Heart left ventricle (tissue), 16 donors: ENCODE results near the gene HMCN2. TPM values are rescaled to one million over a fixed set of nuclear protein-coding genes. Genes with fewer than 3 reads are reported as not detected.

Experiments used
- ATAC-seq, 4 donors: fragments of 200-7000 bp; cut with Tn5 transposase; one replicate each; pipeline ENCODE4 v1.9.1; 2020 to 2022; ENCODE audit warnings: moderate library complexity in 4 of 4, mild to moderate bottlenecking in 3 of 4, moderate number of reproducible peaks in 1 of 4
- DNase-seq, 5 donors: peaks; one replicate each; pipeline ENCODE4 v3.0.0-alpha.2; 2020
- H3K27ac ChIP-seq, 12 donors: fragments of 200-600 bp; sonication (generic) in 4 of 12; one replicate each; pipeline versions ENCODE4 v1.5.0 to v1.8.0; 2016 to 2022; ENCODE audit warnings: mild to moderate bottlenecking in 2 of 12
- H3K27me3 ChIP-seq, 9 donors: fragments of 200-600 bp; sonication (generic) in 2 of 9; one replicate each; pipeline versions ENCODE4 v1.5.1 to v1.8.0; 2016 to 2022; ENCODE audit warnings: mild to moderate bottlenecking in 3 of 9
- H3K36me3 ChIP-seq, 9 donors: fragments of 200-600 bp; sonication (generic) in 2 of 9; one replicate each; pipeline versions ENCODE4 v1.5.0 to v1.8.0; 2018 to 2022; ENCODE audit warnings: mild to moderate bottlenecking in 2 of 9
- H3K4me1 ChIP-seq, 12 donors: fragments of 200-600 bp; sonication (generic) in 4 of 12; one replicate each; pipeline versions ENCODE4 v1.5.0 to v1.8.0; 2016 to 2022; ENCODE audit warnings: mild to moderate bottlenecking in 3 of 12
- H3K4me3 ChIP-seq, 12 donors: fragments of 200-600 bp; sonication (generic) in 4 of 12; one replicate each; pipeline versions ENCODE4 v1.5.0 to v1.8.0; 2017 to 2022; ENCODE audit warnings: mild to moderate bottlenecking in 9 of 12, moderate library complexity in 4 of 12
- H3K9me3 ChIP-seq, 12 donors: fragments of 200-600 bp; sonication (generic) in 4 of 12; one replicate each; pipeline versions ENCODE4 v1.5.0 to v1.8.0; 2016 to 2022; ENCODE audit warnings: mild to moderate bottlenecking in 1 of 12
- CTCF ChIP-seq, 12 donors: fragments of 200-600 bp; sonication (generic) in 4 of 12; IDR thresholded peaks; one replicate each; pipeline versions ENCODE4 v1.5.0 to v1.8.0; 2018 to 2022; ENCODE audit warnings: antibody characterized with exemption in 12 of 12, mild to moderate bottlenecking in 5 of 12
- POLR2A ChIP-seq, 2 donors: fragments of 450-650 bp; IDR thresholded peaks; one replicate each; pipeline ENCODE4 v1.6.1; 2017; ENCODE audit warnings: antibody characterized with exemption in 2 of 2, mild to moderate bottlenecking in 2 of 2, moderate library complexity in 2 of 2
- WGBS, 4 donors: extraction: QIAGEN DNeasy Blood & Tissue Kit in 2 of 4; methylation state at CpG; one replicate each; pipeline versions ENCODE4 v1.1.5 to v1.1.7; 2013 to 2018; 5-methylcytosine and 5-hydroxymethylcytosine counted together
- intact Hi-C, 10 donors: fragments of 100-400 bp; cut with DNase I; formaldehyde crosslinking; loops; one replicate each; pipeline versions ENCODE4 v1.11.1 to v1.14.2; 2022
- polyA plus RNA-seq, 2 donors: library from polyadenylated mRNA; stranded (reverse); fragments of 200-250 nt; gene quantifications; one replicate each; pipeline ENCODE4 v1.2.3, GENCODE V29; 2013
- total RNA-seq, 9 donors: library from RNA; depleted of rRNA in 2 of 9; stranded (reverse); fragments of >200 nt in 2 of 9; fragmentation: NEBNext Ultra II Directional in 3 of 9; extraction: Animal tissue kit (Norgen Biotek cat#: 25700) in 3 of 9; gene quantifications; one replicate each; pipeline versions ENCODE4 v1.1.0 to v1.2.4, GENCODE V29; 2016 to 2023
- donor health status: ischemic (EF 13 %, LVEDD 7.1; RV severe dilation, severe dysfunction).
- donor health status: healthy with polysubstance abuse.
- donor health status: DM: no; HTN: yes; CAD: no.
- donor health status: DM: no; HTN: no; CAD: no.
- donor health status: ischemic (EF 25% LVEDD 6.9; RV normal size, moderate dysfunction).
- donor health status: ischemic (EF 25% LVEDD 5.7; RV mildly dilated, moderate dysfunction).
- donor health status: healthy.
- donor health status: DM: yes; HTN: yes; CAD: no.
- donor health status: ischemic (EF 35%, LVEDD 5.7; RV mildly dilated, moderate dysfunction).
- donor health status: nonischemic (EF 11% LVEDD 7.7; RV severe dilation, severe dysfunction).
- donor health status: DM: yes; HTN: yes; CAD: no.
- donor health status: PGD.
- donor health status: ischemic (EF 29% LVEDD 5.4; RV normal size, mild dysfunction).
- donor health status: nonischemic (EF 23%, LVEDD 6.1; RV moderate dilation, normal function).

Gene HMCN2
- total and polyA plus RNA-seq, 11 donors: 2.3 to 10.4 (median 4.3) TPM

DNA sequence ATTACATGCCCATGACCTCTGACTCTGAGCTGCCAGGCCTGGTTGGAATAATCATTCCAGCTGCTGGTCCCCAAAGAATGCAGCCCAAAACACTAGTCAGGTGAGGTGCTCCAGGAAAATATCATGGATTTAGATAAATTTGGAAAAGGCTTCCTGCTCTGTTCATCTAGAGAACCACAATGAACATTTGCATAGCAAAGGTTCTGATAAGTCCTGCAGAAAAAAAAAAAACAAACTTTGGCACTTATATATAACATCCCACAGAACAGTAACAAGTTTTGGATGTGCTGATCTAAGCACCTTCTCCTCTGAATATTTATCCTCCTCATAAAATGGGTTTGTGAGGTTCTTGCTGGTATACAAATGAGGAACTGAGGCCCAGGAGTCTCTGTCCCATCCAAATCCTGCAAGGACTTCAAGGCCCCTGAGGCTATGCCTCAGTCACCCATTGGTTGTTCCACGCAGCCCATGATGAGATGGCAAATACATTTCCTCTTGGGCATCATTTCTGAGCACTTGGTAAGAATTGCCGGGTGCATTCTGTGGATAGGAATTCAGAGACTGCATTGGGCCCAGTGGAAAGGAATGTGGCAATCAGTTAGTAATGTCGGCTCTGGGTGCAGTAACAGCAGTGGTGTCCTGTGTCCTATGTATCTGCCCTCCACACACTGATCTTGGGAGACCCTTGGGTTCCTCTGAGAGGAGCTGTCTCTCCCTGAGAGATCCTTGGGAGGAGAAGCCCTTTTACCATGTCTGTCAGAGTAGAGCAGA is 105.8 kb downstream of the HMCN2 start:
- Histone ChIP-seq H3K27me3 (no peaks in the 10 kb centered on the region), H3K4me1 (no peaks in the 10 kb centered on the region), H3K9me3 (no peaks in the 10 kb centered on the region), H3K4me3 (no peak overlapping the region), H3K27ac (no peak overlapping the region), H3K36me3 (peaks cover 0 to 22% (median 0%) of the 10 kb centered on the region in 9 donors)
- no peak for ATAC-seq
- 78 to 87% (median 79%) methylated on average over 3 of the region's 3 CpGs for WGBS, 4 donors
- no peak for DNase-seq
- TF ChIP-seq CTCF (IDR thresholded peaks at IDR 0.05) (no peak), POLR2A (IDR thresholded peaks at IDR 0.05) (no peak)
- intact Hi-C loops: no loop called here

GRCh38 chr9:130372057-130372456 is 106.5 kb downstream of the HMCN2 start:
- H3K4me1 ChIP-seq: no peaks in the 10 kb centered on the region
- H3K4me3 ChIP-seq: no peak overlapping the region
- TF ChIP-seq CTCF (IDR thresholded peaks at IDR 0.05) (no peak), POLR2A (IDR thresholded peaks at IDR 0.05) (no peak)
- no peak overlapping the region for H3K27ac ChIP-seq
- no peaks in the 10 kb centered on the region for H3K9me3 ChIP-seq
- no peaks in the 10 kb centered on the region for H3K27me3 ChIP-seq
- intact Hi-C loops: no loop called here
- H3K36me3 ChIP-seq: peaks cover 0 to 22% (median 0%) of the 10 kb centered on the region in 9 donors
- no peak for DNase-seq
- no peak for ATAC-seq
- 72 to 87% (median 83%) methylated on average over 7 of the region's 7 CpGs for WGBS, 4 donors

DNA sequence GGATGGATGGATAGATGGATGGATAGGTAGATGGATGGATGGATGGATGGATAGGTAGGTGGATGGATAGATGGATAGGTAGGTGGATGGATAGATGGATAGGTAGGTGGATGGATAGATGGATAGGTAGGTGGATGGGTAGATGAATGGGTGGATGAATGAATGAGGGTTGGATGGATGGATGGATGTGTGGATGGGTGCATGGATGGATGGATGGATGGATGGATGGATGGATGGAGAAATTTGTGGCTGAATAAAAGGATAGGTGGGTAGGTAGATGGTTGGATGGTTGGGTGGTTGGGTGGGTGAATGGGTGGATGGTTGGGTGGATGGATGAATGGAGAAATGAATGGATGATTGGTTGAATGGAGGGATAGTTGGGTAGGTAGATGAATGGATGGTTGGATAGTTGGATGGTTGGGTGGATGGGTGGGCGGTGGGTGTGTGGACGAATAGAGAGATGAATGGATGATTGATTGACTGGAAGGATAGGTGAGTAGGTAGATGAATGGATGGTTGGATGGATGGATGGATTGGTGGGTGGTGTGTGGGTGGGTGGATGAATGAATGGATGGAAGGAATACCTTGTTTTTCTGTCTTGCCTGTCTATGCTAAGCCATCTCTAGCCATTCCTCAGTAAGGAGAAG is 108.2 kb downstream of the HMCN2 start:
- WGBS, 4 donors: 85 to 96% (median 94%) methylated on average over 2 of the region's 2 CpGs
- no peak overlapping the region for H3K27ac ChIP-seq
- H3K9me3 ChIP-seq: no peaks in the 10 kb centered on the region
- H3K4me1 ChIP-seq: no peaks in the 10 kb centered on the region
- DNase-seq (no peak), ATAC-seq (no peak)
- H3K4me3 ChIP-seq: no peak overlapping the region
- no peak for TF ChIP-seq POLR2A (IDR thresholded peaks at IDR 0.05)
- no peak for TF ChIP-seq CTCF (IDR thresholded peaks at IDR 0.05)
- H3K27me3 ChIP-seq: no peaks in the 10 kb centered on the region
- intact Hi-C loops: no loop called here
- H3K36me3 ChIP-seq: peaks cover 0 to 22% (median 0%) of the 10 kb centered on the region in 9 donors

GRCh38 chr9:130377612-130378011 is 112.1 kb downstream of the HMCN2 start:
- ATAC-seq (no peak), DNase-seq (no peak)
- no peaks in the 10 kb centered on the region for H3K9me3 ChIP-seq
- peaks cover 0 to 13% (median 0%) of the 10 kb centered on the region in 9 donors for H3K36me3 ChIP-seq
- intact Hi-C loops: no loop called here
- H3K27me3 ChIP-seq: no peaks in the 10 kb centered on the region
- H3K27ac ChIP-seq: no peak overlapping the region
- TF ChIP-seq POLR2A (IDR thresholded peaks at IDR 0.05) (no peak), CTCF (IDR thresholded peaks at IDR 0.05) (no peak)
- 91 to 93% (median 93%) methylated on average over 17 of the region's 17 CpGs for WGBS, 4 donors
- no peak overlapping the region for H3K4me3 ChIP-seq
- H3K4me1 ChIP-seq: no peaks in the 10 kb centered on the region
